IMR-90 (cell line): ENCODE data around the gene SYNE3. TPM values are rescaled to one million over a fixed set of nuclear protein-coding genes. Genes with fewer than 3 reads are reported as not detected.

ENCODE experiments used
- ATAC-seq: fragments of 200-7000 bp; cut with Tn5 transposase; 2 replicates; pipeline ENCODE4 v1.9.1; 2020; ENCODE audit warnings: low read depth, mild to moderate bottlenecking, moderate library complexity
- BruUV-seq: library from RNA; stranded (reverse); fragments of 400-500 nt; replicated peaks from 2 replicates; lab custom pipeline; 2021; lab: Mats Ljungman, UMichigan
- CTCF ChIA-PET: fragments of 300-600 bp; formaldehyde crosslinking; extraction: SDS; loops from one replicate; lab custom pipeline; 2021; ENCODE audit warnings: antibody characterized with exemption; lab: Yijun Ruan, JAX
- POLR2A ChIA-PET: fragments of 300-600 bp; sonication (Branson Sonifier 250); formaldehyde crosslinking; loops from one replicate; lab custom pipeline; 2022; ENCODE audit warnings: antibody characterized with exemption; ENCODE audit not compliant: unreplicated experiment; lab: Charles Lee
- DNase-seq: peaks from one replicate; pipeline ENCODE4 v3.0.0; 2013
- H2AFZ ChIP-seq: replicated peaks from 2 replicates; pipeline ENCODE3; 2013; ENCODE audit warnings: low read length, mild to moderate bottlenecking; ENCODE audit not compliant: poor library complexity
- H2AK5ac ChIP-seq: 2 replicates; pipeline ENCODE4 v1.6.1; 2013; ENCODE audit warnings: low read depth, low read length, inconsistent platforms
- H2AK9ac ChIP-seq: replicated peaks from 2 replicates; pipeline ENCODE3; 2013; ENCODE audit warnings: mild to moderate bottlenecking, low read depth, low read length, moderate library complexity; ENCODE audit not compliant: poor library complexity
- H2BK120ac ChIP-seq: 2 replicates; pipeline ENCODE4 v1.6.1; 2013; ENCODE audit warnings: low read depth, low read length, inconsistent platforms
- H2BK15ac ChIP-seq: 3 replicates; pipeline ENCODE4 v1.6.1; 2013; ENCODE audit warnings: low read depth, low read length, inconsistent platforms
- H2BK20ac ChIP-seq: 2 replicates; pipeline ENCODE4 v1.6.1; 2013; ENCODE audit warnings: low read depth, mild to moderate bottlenecking, inconsistent platforms, low read length, moderate library complexity
- H2BK5ac ChIP-seq: 2 replicates; pipeline ENCODE4 v1.6.1; 2013; ENCODE audit warnings: mild to moderate bottlenecking, low read depth, low read length, inconsistent platforms; ENCODE audit not compliant: poor library complexity, severe bottlenecking
- H3K14ac ChIP-seq: replicated peaks from 2 replicates; pipeline ENCODE4 v1.6.1; 2013; ENCODE audit warnings: low read depth, low read length, inconsistent platforms
- H3K18ac ChIP-seq: 2 replicates; pipeline ENCODE4 v1.6.1; 2013; ENCODE audit warnings: low read depth, low read length, control low read depth
- H3K23ac ChIP-seq: 2 replicates; pipeline ENCODE4 v1.6.1; 2013; ENCODE audit warnings: low read depth, low read length, inconsistent platforms
- H3K27ac ChIP-seq: 2 replicates; pipeline ENCODE4 v1.5.1; 2013; ENCODE audit warnings: mild to moderate bottlenecking, control low read depth, low read length; ENCODE audit not compliant: insufficient read depth
- H3K27me3 ChIP-seq: 2 replicates; pipeline ENCODE4 v1.6.1; 2013; ENCODE audit warnings: low read length; ENCODE audit not compliant: control insufficient read depth, insufficient read depth
- H3K36me3 ChIP-seq: 2 replicates; pipeline ENCODE4 v1.6.1; 2013; ENCODE audit warnings: low read length, mixed read lengths; ENCODE audit not compliant: control insufficient read depth, insufficient read depth
- H3K4ac ChIP-seq: 2 replicates; pipeline ENCODE4 v1.6.1; 2013; ENCODE audit warnings: low read depth, low read length, inconsistent platforms
- H3K4me1 ChIP-seq: 2 replicates; pipeline ENCODE4 v1.6.1; 2013; ENCODE audit warnings: low read length, mixed read lengths; ENCODE audit not compliant: control insufficient read depth, insufficient read depth
- H3K4me2 ChIP-seq: 2 replicates; pipeline ENCODE4 v1.6.1; 2013; ENCODE audit warnings: low read depth, mild to moderate bottlenecking, control low read depth, low read length, moderate library complexity
- H3K4me3 ChIP-seq: 2 replicates; pipeline ENCODE4 v1.5.1; 2013; ENCODE audit warnings: low read depth, mild to moderate bottlenecking, control low read depth, low read length, moderate library complexity; ENCODE audit not compliant: insufficient read depth
- H3K56ac ChIP-seq: 2 replicates; pipeline ENCODE4 v1.6.1; 2013; ENCODE audit warnings: low read length, inconsistent platforms; ENCODE audit not compliant: insufficient read depth; ENCODE audit errors: extremely low read depth
- H3K79me1 ChIP-seq, 2 experiments: 2 replicates each; pipeline ENCODE4 v1.6.1; 2013; ENCODE audit warnings: low read length in 2 of 2, inconsistent platforms in 1 of 2, low read depth in 1 of 2
- H3K9ac ChIP-seq: 2 replicates; pipeline ENCODE4 v1.6.1; 2013; ENCODE audit warnings: low read depth, low read length, control low read depth
- H3K9me1 ChIP-seq: 2 replicates; pipeline ENCODE4 v1.6.1; 2013; ENCODE audit warnings: low read length, inconsistent platforms; ENCODE audit not compliant: insufficient read depth
- H3K9me3 ChIP-seq: 2 replicates; pipeline ENCODE4 v1.6.1; 2013; ENCODE audit warnings: low read length; ENCODE audit not compliant: control insufficient read depth, insufficient read depth
- H4K20me1 ChIP-seq: 2 replicates; pipeline ENCODE4 v1.6.1; 2013; ENCODE audit warnings: low read length, inconsistent platforms; ENCODE audit not compliant: insufficient read depth
- H4K5ac ChIP-seq: 2 replicates; pipeline ENCODE4 v1.6.1; 2013; ENCODE audit warnings: mild to moderate bottlenecking, low read depth, low read length, control low read depth
- H4K8ac ChIP-seq, 2 experiments: 2 replicates each; pipeline ENCODE4 v1.6.1; 2013; ENCODE audit warnings: low read depth in 2 of 2, low read length in 2 of 2, control low read depth in 1 of 2, inconsistent platforms in 1 of 2
- H4K91ac ChIP-seq: 2 replicates; pipeline ENCODE4 v1.6.1; 2013; ENCODE audit warnings: low read depth, low read length, inconsistent platforms; ENCODE audit not compliant: insufficient read depth
- CEBPB ChIP-seq: IDR thresholded peaks from 2 replicates; pipeline ENCODE4 v1.6.1; 2012; ENCODE audit warnings: low read depth, low read length, improper control_type of control experiment
- CHD1 ChIP-seq: IDR thresholded peaks from 2 replicates; pipeline ENCODE4 v1.6.1; 2012; ENCODE audit warnings: low read depth, low read length, improper control_type of control experiment
- FOS ChIP-seq: fragments of 150-350 bp; IDR thresholded peaks from 2 replicates; pipeline ENCODE4 v1.6.1; 2016; ENCODE audit warnings: low read depth, low read length
- MAFK ChIP-seq: IDR thresholded peaks from 2 replicates; pipeline ENCODE4 v1.6.1; 2012; ENCODE audit warnings: low read depth, low read length, improper control_type of control experiment
- POLR2A ChIP-seq: IDR thresholded peaks from 2 replicates; pipeline ENCODE4 v1.6.1; 2012; ENCODE audit warnings: mild to moderate bottlenecking, low read depth, low read length
- RAD21 ChIP-seq: IDR thresholded peaks from 2 replicates; pipeline ENCODE4 v1.6.1; 2012; ENCODE audit warnings: low read length, improper control_type of control experiment
- RCOR1 ChIP-seq: IDR thresholded peaks from 2 replicates; pipeline ENCODE4 v1.6.1; 2012; ENCODE audit warnings: mild to moderate bottlenecking, low read length, improper control_type of control experiment; ENCODE audit not compliant: insufficient replicate concordance
- SMC3 ChIP-seq: fragments of 150-350 bp; IDR thresholded peaks from 2 replicates; pipeline ENCODE4 v1.6.1; 2016; ENCODE audit warnings: low read depth, mild to moderate bottlenecking, antibody characterized with exemption, low read length, moderate library complexity
- WGBS, 2 experiments: methylation state at CpG; one replicate each; pipeline versions ENCODE4 v1.1.5 to v1.1.7; 2013; ENCODE audit warnings: missing lambda C conversion rate in 2 of 2; ENCODE audit not compliant: insufficient read length in 1 of 2; ENCODE audit errors: extremely low coverage in 2 of 2; 5-methylcytosine and 5-hydroxymethylcytosine counted together
- dilution Hi-C: fragments of 300-500 bp; cut with HindIII; formaldehyde crosslinking; loops from one replicate; pipeline ENCODE4 v1.14.3; 2018; ENCODE audit warnings: low sequenced_read_pairs; ENCODE audit not compliant: unreplicated experiment
- in situ Hi-C: fragments of 300-500 bp; cut with MboI; formaldehyde crosslinking; loops from 3 replicates; pipeline ENCODE4 v1.14.3; 2019; ENCODE audit warnings: low sequenced_read_pairs, inconsistent platforms, mixed read lengths
- intact Hi-C: fragments of 100-400 bp; cut with micrococcal nuclease; formaldehyde crosslinking; loops from 2 replicates; pipeline ENCODE4 v1.10.0; 2022
- polyA plus RNA-seq, 3 experiments: library from polyadenylated mRNA; depleted of rRNA; stranded (reverse); fragments of >200 nt; gene quantifications; 2 replicates each; pipeline ENCODE4 v1.2.3, GENCODE V29; 2012; ENCODE audit warnings: low replicate concordance in 1 of 3
- total RNA-seq: library from RNA; depleted of rRNA; stranded (reverse); fragments of >200 nt; gene quantifications from 2 replicates; pipeline ENCODE4 v1.2.3, GENCODE V29; 2012
- TF ChIP-seq, protein P1 (sequence below): fragments of 150-350 bp; IDR thresholded peaks from 2 replicates; pipeline ENCODE4 v1.6.1; 2016; ENCODE audit warnings: low read depth, mild to moderate bottlenecking, low read length, moderate library complexity, borderline replicate concordance
- TF ChIP-seq, protein P2 (sequence below): fragments of 150-350 bp; IDR thresholded peaks from 2 replicates; pipeline ENCODE4 v1.6.1; 2017; ENCODE audit warnings: mild to moderate bottlenecking, antibody characterized with exemption, low read length, low read depth
- TF ChIP-seq, protein P3 (sequence below): conservative IDR thresholded peaks from 2 replicates; pipeline ENCODE4 v1.5.1; 2012; ENCODE audit warnings: mild to moderate bottlenecking, low read depth, low read length, improper control_type of control experiment

SYNE3 gene
- total and polyA plus RNA-seq, 2 of the 4 experiments (the other 2 are of a cell fraction): 2.9 to 5.0 TPM

DNA sequence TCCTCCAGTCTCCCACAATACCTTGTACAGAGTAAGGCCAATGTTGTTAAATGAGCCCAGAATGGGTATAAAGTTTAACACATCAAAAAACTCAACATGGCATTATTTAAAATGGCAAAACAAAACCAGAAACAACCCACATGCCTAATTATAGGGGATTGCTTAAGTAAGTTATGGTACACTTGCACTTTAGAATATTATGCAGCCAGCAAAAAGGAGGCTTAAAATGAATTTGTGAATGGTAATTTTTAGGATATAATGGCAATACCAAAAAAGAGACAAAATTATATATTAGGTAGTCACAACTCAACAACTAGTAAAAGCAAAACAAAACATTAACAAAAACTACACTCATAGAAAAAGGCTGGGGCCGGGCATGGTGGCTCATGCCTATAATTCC is 39.7 kb downstream of the SYNE3 start:
- peaks cover 0 to 50% of the 10 kb centered on the region in 2 experiments; a peak in 2 of 4 replicates for H3K79me1 ChIP-seq
- no peak overlapping the region for H3K4me3 ChIP-seq
- no peak overlapping the region for H2AFZ ChIP-seq
- no peak overlapping the region for H2BK120ac ChIP-seq
- in situ Hi-C loops: no loop called here
- H2AK5ac ChIP-seq: no peak overlapping the region
- no peaks in the 10 kb centered on the region; the same call in 1 of the 2 replicates for H4K20me1 ChIP-seq
- no peak overlapping the region for H3K9ac ChIP-seq
- H4K8ac ChIP-seq: no peak overlapping the region
- H3K27me3 ChIP-seq: no peaks in the 10 kb centered on the region
- intact Hi-C loops: no loop called here
- ChIA-PET POLR2A (no interaction called here), CTCF (no interaction called here)
- TF ChIP-seq, protein P1, sequence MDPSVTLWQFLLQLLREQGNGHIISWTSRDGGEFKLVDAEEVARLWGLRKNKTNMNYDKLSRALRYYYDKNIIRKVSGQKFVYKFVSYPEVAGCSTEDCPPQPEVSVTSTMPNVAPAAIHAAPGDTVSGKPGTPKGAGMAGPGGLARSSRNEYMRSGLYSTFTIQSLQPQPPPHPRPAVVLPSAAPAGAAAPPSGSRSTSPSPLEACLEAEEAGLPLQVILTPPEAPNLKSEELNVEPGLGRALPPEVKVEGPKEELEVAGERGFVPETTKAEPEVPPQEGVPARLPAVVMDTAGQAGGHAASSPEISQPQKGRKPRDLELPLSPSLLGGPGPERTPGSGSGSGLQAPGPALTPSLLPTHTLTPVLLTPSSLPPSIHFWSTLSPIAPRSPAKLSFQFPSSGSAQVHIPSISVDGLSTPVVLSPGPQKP: no peak
- TF ChIP-seq, protein P2, sequence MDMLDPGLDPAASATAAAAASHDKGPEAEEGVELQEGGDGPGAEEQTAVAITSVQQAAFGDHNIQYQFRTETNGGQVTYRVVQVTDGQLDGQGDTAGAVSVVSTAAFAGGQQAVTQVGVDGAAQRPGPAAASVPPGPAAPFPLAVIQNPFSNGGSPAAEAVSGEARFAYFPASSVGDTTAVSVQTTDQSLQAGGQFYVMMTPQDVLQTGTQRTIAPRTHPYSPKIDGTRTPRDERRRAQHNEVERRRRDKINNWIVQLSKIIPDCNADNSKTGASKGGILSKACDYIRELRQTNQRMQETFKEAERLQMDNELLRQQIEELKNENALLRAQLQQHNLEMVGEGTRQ: no peak
- TF ChIP-seq, protein P3, sequence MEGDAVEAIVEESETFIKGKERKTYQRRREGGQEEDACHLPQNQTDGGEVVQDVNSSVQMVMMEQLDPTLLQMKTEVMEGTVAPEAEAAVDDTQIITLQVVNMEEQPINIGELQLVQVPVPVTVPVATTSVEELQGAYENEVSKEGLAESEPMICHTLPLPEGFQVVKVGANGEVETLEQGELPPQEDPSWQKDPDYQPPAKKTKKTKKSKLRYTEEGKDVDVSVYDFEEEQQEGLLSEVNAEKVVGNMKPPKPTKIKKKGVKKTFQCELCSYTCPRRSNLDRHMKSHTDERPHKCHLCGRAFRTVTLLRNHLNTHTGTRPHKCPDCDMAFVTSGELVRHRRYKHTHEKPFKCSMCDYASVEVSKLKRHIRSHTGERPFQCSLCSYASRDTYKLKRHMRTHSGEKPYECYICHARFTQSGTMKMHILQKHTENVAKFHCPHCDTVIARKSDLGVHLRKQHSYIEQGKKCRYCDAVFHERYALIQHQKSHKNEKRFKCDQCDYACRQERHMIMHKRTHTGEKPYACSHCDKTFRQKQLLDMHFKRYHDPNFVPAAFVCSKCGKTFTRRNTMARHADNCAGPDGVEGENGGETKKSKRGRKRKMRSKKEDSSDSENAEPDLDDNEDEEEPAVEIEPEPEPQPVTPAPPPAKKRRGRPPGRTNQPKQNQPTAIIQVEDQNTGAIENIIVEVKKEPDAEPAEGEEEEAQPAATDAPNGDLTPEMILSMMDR: no peak
- TF ChIP-seq FOS: no peak
- TF ChIP-seq POLR2A: no peak
- TF ChIP-seq SMC3: no peak
- no peak for TF ChIP-seq MAFK
- no peak for TF ChIP-seq RAD21
- no peak for TF ChIP-seq CEBPB
- TF ChIP-seq RCOR1: no peak
- TF ChIP-seq CHD1: no peak
- no peak overlapping the region for H4K91ac ChIP-seq
- no peak overlapping the region for H2BK20ac ChIP-seq
- no CpG with 5 or more reads among the region's 1 CpG for WGBS, 2 experiments
- no peak overlapping the region for H3K4ac ChIP-seq
- H3K23ac ChIP-seq: no peak overlapping the region
- H3K4me2 ChIP-seq: no peak overlapping the region
- no peak overlapping the region for H2AK9ac ChIP-seq
- H3K56ac ChIP-seq: no peak overlapping the region
- H3K9me3 ChIP-seq: no peaks in the 10 kb centered on the region
- H3K36me3 ChIP-seq: peaks cover 11% of the 10 kb centered on the region; the same call in 1 of the 2 replicates
- H3K18ac ChIP-seq: no peak overlapping the region
- dilution Hi-C loops: no loop called here
- H3K27ac ChIP-seq: no peak overlapping the region
- H2BK15ac ChIP-seq: no peak overlapping the region
- no peak overlapping the region for H4K5ac ChIP-seq
- H3K9me1 ChIP-seq: peaks cover 14% of the 10 kb centered on the region; the same call in 1 of the 2 replicates
- no TSS peak for BruUV-seq
- no peak overlapping the region for H2BK5ac ChIP-seq
- no peak overlapping the region for H3K14ac ChIP-seq
- H3K4me1 ChIP-seq: peaks cover 10% of the 10 kb centered on the region
- ATAC-seq: no peak
- DNase-seq: no peak
